GM12892 (cell line): ENCODE results near the gene ALDH1B1.

Source experiments
- POLR2A ChIP-seq: IDR thresholded peaks from 2 replicates; pipeline ENCODE4 v1.6.1; 2011; ENCODE audit warnings: low read depth, low read length, control low read depth
- POLR2AphosphoS5 ChIP-seq: IDR thresholded peaks from 2 replicates; pipeline ENCODE4 v1.6.1; 2011; ENCODE audit warnings: low read depth, low read length, control low read depth
- TAF1 ChIP-seq: IDR thresholded peaks from 2 replicates; pipeline ENCODE4 v1.6.1; 2011; ENCODE audit warnings: low read depth, mild to moderate bottlenecking, control low read depth, low read length, borderline replicate concordance

DNA sequence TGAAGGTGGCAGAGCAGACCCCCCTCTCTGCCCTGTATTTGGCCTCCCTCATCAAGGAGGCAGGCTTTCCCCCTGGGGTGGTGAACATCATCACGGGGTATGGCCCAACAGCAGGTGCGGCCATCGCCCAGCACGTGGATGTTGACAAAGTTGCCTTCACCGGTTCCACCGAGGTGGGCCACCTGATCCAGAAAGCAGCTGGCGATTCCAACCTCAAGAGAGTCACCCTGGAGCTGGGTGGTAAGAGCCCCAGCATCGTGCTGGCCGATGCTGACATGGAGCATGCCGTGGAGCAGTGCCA is 3.8 kb downstream of the ALDH1B1 start:
- TF ChIP-seq POLR2AphosphoS5 (no peak), POLR2A (no peak), TAF1 (no peak)
